Activated naive CD8-positive, alpha-beta T cell treated with anti-CD3 and anti-CD28 coated beads, Interleukin-2, amount 10 ng/mL, durations not matched to agents 7 days and 5 days (primary cell): ENCODE measurements around the gene GNG10. TPM values are rescaled to one million over a fixed set of nuclear protein-coding genes. Genes with fewer than 3 reads are reported as not detected.
A peak's percentile ranks its signal among the peaks of the same experiment; 100 is the strongest.

Source experiments
- ATAC-seq: fragments of 150-1000 bp; cut with Tn5 transposase; one replicate; pipeline ENCODE4 v1.10.0; 2021; ENCODE audit warnings: low read depth, moderate library complexity
- POLR2A ChIA-PET: fragments of 350-600 bp; sonication (Branson Sonifier 250); formaldehyde crosslinking; loops from one replicate; lab custom pipeline; 2021; ENCODE audit warnings: antibody characterized with exemption; lab: Charles Lee
- DNase-seq: peaks from one replicate; pipeline ENCODE4 v3.0.0; 2021
- H3K27ac Mint-ChIP-seq: one replicate; pipeline ENCODE4 v1.8.0; 2022; ENCODE audit warnings: mild to moderate bottlenecking, mixed read lengths
- H3K27me3 Mint-ChIP-seq: one replicate; pipeline ENCODE4 v1.8.0; 2022; ENCODE audit warnings: mild to moderate bottlenecking, moderate library complexity, mixed read lengths
- H3K36me3 Mint-ChIP-seq: one replicate; pipeline ENCODE4 v1.8.0; 2021; ENCODE audit warnings: mild to moderate bottlenecking, mixed read lengths
- H3K4me1 Mint-ChIP-seq: one replicate; pipeline ENCODE4 v1.8.0; 2021; ENCODE audit warnings: mixed read lengths
- H3K4me3 Mint-ChIP-seq: one replicate; pipeline ENCODE4 v1.8.0; 2022; ENCODE audit warnings: mild to moderate bottlenecking, moderate library complexity, mixed read lengths
- H3K9me3 Mint-ChIP-seq: one replicate; pipeline ENCODE4 v1.8.0; 2021; ENCODE audit warnings: mixed read lengths
- total RNA-seq, 2 experiments: library from RNA; stranded (reverse); gene quantifications; one replicate each; pipeline ENCODE4 v1.2.3, GENCODE V29; 2021

Gene GNG10
- total RNA-seq, 2 experiments from 2014 or later = 17.8 to 18.5 TPM

DNA sequence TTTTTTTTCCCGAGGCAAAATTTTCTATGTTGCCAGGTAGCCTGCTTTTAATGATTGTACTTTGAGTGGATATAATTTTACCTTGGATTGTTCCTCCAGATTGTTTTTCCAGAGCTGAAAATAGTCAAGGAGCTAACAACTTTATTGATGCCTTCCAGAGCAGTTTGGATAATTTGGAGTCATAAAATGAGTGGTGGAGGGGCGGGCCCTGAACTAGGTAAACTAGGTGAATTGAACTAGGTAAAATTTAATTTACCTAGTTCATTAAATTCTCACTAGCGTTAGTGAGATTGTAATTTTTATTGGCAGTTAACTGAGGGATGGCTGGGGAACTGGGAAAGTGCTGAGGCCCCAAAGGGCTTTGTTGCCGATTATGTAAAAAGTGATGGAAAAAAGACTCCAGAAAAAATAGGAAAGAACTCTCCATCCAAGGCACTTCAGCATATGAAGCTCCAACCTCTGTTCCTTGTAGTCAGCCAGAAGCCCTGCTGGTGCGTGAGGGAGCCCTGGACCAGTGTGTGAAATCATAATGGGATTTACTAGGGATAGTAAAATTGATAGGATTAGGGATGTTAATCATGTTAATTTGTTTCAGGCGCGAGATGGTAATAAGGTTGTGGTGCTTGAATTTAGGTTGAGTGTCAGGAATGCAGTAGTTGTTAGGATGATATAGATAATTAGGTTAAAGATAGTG lies 28.6 kb upstream of the GNG10 start:
- Mint-ChIP-seq H3K4me1 (peaks cover 36% of the 10 kb centered on the region), H3K36me3 (no peaks in the 10 kb centered on the region), H3K9me3 (no peaks in the 10 kb centered on the region), H3K27me3 (no peaks in the 10 kb centered on the region), H3K27ac (peak overlapping the region; percentile 32), H3K4me3 (peak overlapping the region; percentile 96)
- ATAC-seq = no peak
- DNase-seq = no peak
- POLR2A ChIA-PET = interaction anchor here (0.7 kb wide), 2 partner anchors 441 to 1777 kb away, joined by 3 read pairs; no protein-coding TSS in a partner anchor

DNA sequence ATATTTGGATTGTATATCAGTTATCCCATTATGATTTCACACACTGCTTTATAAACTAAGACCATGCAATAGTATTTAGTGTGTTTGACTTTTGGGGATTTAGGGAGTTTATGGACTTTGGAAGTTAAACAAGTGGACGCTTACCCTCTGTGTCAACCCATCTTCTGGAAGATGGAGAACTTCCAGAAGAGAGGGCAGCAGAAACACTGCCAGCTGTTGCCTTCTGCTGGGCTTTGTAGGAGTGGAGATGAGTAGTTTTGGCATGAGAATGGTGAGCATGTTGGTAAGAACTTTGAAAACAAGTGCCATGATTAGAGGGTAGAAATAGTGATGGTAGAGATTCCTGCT lies 28.0 kb upstream of the GNG10 start:
- ATAC-seq = no peak
- H3K36me3 Mint-ChIP-seq = no peaks in the 10 kb centered on the region
- no peak overlapping the region for H3K27ac Mint-ChIP-seq
- POLR2A ChIA-PET = no interaction called here
- H3K27me3 Mint-ChIP-seq = no peaks in the 10 kb centered on the region
- H3K4me1 Mint-ChIP-seq = peaks cover 36% of the 10 kb centered on the region
- no peak for DNase-seq
- peak overlapping the region; percentile 96 for H3K4me3 Mint-ChIP-seq
- no peaks in the 10 kb centered on the region for H3K9me3 Mint-ChIP-seq

- Mint-ChIP-seq H3K9me3 (no peaks in the 10 kb centered on the region), H3K36me3 (no peaks in the 10 kb centered on the region), H3K27me3 (no peaks in the 10 kb centered on the region), H3K27ac (no peak overlapping the region), H3K4me1 (peaks cover 36% of the 10 kb centered on the region), H3K4me3 (no peak overlapping the region)
- ATAC-seq (no peak), DNase-seq (no peak)
- POLR2A ChIA-PET = no interaction called here
Measured at GRCh38 chr9:111634860-111635259, 26.5 kb upstream of the GNG10 start.

- DNase-seq (no peak), ATAC-seq (no peak)
- H3K9me3 Mint-ChIP-seq = no peaks in the 10 kb centered on the region
- no peak overlapping the region for H3K4me3 Mint-ChIP-seq
- POLR2A ChIA-PET = no interaction called here
- no peak overlapping the region for H3K27ac Mint-ChIP-seq
- peaks cover 25% of the 10 kb centered on the region for H3K4me1 Mint-ChIP-seq
- H3K27me3 Mint-ChIP-seq = no peaks in the 10 kb centered on the region
- no peaks in the 10 kb centered on the region for H3K36me3 Mint-ChIP-seq
Measured at GRCh38 chr9:111637421-111637950, 23.9 kb upstream of the GNG10 start.

DNA sequence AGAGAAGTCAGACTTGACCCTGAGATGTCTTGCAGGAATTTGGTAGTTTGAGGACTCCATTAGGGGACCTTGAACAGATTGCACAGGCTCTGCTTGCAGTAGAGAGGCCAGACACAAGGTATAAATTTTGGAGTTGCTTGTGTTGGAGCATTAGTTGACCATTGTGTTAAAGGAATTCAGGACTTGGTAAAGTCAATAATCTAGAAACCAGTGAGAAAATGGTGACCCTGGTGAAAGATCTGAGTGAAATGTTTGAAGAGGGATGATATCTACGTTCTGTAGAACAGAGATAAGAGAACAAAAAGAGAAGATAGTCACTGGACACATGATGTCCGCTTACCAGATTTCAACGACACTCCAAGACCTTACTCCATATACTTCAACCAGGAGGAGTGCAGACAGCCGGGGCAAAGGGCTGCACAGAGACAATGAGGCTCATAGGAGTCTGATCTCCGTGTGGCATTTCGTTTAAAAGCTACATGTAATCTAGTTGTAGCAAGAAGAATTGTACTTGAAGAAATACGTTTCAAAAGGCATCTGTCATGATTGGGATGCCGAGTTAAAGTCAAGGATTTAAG lies 17.1 kb upstream of the GNG10 start:
- POLR2A ChIA-PET = no interaction called here
- Mint-ChIP-seq H3K4me1 (peaks cover 2% of the 10 kb centered on the region), H3K4me3 (no peak overlapping the region), H3K9me3 (no peaks in the 10 kb centered on the region), H3K27me3 (no peaks in the 10 kb centered on the region), H3K27ac (no peak overlapping the region), H3K36me3 (peaks cover 13% of the 10 kb centered on the region)
- DNase-seq (no peak), ATAC-seq (no peak)

- Mint-ChIP-seq H3K4me1 (peaks cover 2% of the 10 kb centered on the region), H3K9me3 (no peaks in the 10 kb centered on the region), H3K4me3 (no peak overlapping the region), H3K36me3 (peaks cover 20% of the 10 kb centered on the region), H3K27me3 (no peaks in the 10 kb centered on the region), H3K27ac (no peak overlapping the region)
- no peak for DNase-seq
- no peak for ATAC-seq
- POLR2A ChIA-PET = no interaction called here
Measured at GRCh38 chr9:111645806-111646205, 15.6 kb upstream of the GNG10 start.

- DNase-seq (no peak), ATAC-seq (no peak)
- H3K27ac Mint-ChIP-seq = no peak overlapping the region
- peaks cover 2% of the 10 kb centered on the region for H3K4me1 Mint-ChIP-seq
- H3K4me3 Mint-ChIP-seq = no peak overlapping the region
- peaks cover 20% of the 10 kb centered on the region for H3K36me3 Mint-ChIP-seq
- POLR2A ChIA-PET = no interaction called here
- no peaks in the 10 kb centered on the region for H3K27me3 Mint-ChIP-seq
- H3K9me3 Mint-ChIP-seq = no peaks in the 10 kb centered on the region
Measured at GRCh38 chr9:111646417-111646816, 15.0 kb upstream of the GNG10 start.

DNA sequence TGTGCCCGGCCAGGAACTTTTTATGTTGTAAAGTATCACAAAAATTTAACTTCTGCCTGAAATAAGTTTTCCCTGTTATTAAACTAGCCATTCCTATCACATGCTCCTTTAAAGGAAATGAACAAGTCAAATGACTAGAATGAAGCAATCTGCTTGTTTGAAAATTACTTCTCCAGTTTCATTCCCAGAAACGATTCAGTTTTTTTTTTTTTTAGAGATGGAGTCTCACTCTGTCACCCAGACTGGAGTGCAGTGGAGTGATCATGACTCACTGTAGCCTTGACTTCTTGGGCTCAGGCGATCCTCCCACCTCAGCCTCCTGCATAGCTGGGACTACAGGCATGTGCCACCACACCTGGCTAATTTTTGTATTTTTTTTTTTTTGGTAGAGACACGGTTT lies 13.3 kb upstream of the GNG10 start:
- H3K4me3 Mint-ChIP-seq = no peak overlapping the region
- H3K27me3 Mint-ChIP-seq = no peaks in the 10 kb centered on the region
- peaks cover 20% of the 10 kb centered on the region for H3K36me3 Mint-ChIP-seq
- H3K9me3 Mint-ChIP-seq = no peaks in the 10 kb centered on the region
- POLR2A ChIA-PET = no interaction called here
- DNase-seq = no peak
- peaks cover 2% of the 10 kb centered on the region for H3K4me1 Mint-ChIP-seq
- ATAC-seq = no peak
- no peak overlapping the region for H3K27ac Mint-ChIP-seq

DNA sequence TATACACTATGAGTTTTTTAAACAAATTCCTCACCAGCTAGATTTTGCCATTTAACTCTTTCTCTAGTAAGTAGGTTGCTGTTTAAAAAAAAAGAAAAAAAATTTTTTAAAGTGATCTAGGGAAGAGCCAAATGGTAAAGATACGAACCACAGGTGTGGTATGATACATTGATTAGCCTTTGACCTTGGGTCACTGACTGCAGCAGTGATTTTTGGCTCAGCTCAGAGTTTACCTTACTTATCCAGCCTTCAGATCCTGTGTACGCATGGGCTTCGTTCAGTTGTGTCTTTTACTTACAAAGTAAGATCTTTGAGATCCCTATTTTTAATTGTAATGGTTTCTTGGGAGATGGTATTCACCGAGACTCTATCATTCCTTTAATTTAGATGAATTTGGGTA lies 12.4 kb upstream of the GNG10 start:
- H3K27ac Mint-ChIP-seq = no peak overlapping the region
- POLR2A ChIA-PET = no interaction called here
- no peaks in the 10 kb centered on the region for H3K9me3 Mint-ChIP-seq
- H3K36me3 Mint-ChIP-seq = peaks cover 23% of the 10 kb centered on the region
- DNase-seq (no peak), ATAC-seq (no peak)
- no peak overlapping the region for H3K4me3 Mint-ChIP-seq
- H3K27me3 Mint-ChIP-seq = no peaks in the 10 kb centered on the region
- H3K4me1 Mint-ChIP-seq = no peaks in the 10 kb centered on the region

GRCh38 chr9:111657051-111657450 lies 4.4 kb upstream of the GNG10 start:
- POLR2A ChIA-PET = no interaction called here
- Mint-ChIP-seq H3K9me3 (no peaks in the 10 kb centered on the region), H3K27me3 (no peaks in the 10 kb centered on the region), H3K4me1 (peaks cover 4% of the 10 kb centered on the region), H3K36me3 (peaks cover 16% of the 10 kb centered on the region), H3K4me3 (no peak overlapping the region), H3K27ac (no peak overlapping the region)
- ATAC-seq (no peak), DNase-seq (no peak)

DNA sequence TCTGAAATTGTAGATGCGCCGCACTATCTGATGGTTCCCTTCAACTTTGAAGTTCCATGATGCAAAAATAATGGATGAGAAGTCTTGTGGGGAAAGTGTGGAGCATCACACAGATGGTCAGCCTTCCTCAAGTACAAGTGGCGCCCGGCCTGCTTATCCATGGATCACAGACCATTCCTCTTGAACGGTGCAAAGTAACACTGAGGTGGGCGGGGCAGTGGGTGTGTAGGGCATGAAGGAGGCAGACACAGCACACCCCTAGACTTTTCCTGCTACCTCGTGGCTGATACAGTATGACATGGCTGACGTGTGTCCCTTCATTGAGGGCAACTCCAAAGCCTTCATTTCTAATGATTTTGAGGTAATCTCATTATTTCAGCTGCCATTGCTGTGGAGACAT lies 2.5 kb upstream of the GNG10 start:
- Mint-ChIP-seq H3K27ac (no peak overlapping the region), H3K36me3 (peaks cover 16% of the 10 kb centered on the region), H3K4me3 (no peak overlapping the region), H3K4me1 (peaks cover 19% of the 10 kb centered on the region), H3K9me3 (no peaks in the 10 kb centered on the region), H3K27me3 (no peaks in the 10 kb centered on the region)
- DNase-seq = no peak
- POLR2A ChIA-PET = no interaction called here
- no peak for ATAC-seq

GRCh38 chr9:111659691-111660090 lies 1.7 kb upstream of the GNG10 start:
- DNase-seq (no peak), ATAC-seq (no peak)
- H3K36me3 Mint-ChIP-seq = peaks cover 16% of the 10 kb centered on the region
- H3K9me3 Mint-ChIP-seq = no peaks in the 10 kb centered on the region
- H3K4me1 Mint-ChIP-seq = peaks cover 20% of the 10 kb centered on the region
- no peak overlapping the region for H3K4me3 Mint-ChIP-seq
- no peak overlapping the region for H3K27ac Mint-ChIP-seq
- H3K27me3 Mint-ChIP-seq = no peaks in the 10 kb centered on the region
- POLR2A ChIA-PET = no interaction called here

DNA sequence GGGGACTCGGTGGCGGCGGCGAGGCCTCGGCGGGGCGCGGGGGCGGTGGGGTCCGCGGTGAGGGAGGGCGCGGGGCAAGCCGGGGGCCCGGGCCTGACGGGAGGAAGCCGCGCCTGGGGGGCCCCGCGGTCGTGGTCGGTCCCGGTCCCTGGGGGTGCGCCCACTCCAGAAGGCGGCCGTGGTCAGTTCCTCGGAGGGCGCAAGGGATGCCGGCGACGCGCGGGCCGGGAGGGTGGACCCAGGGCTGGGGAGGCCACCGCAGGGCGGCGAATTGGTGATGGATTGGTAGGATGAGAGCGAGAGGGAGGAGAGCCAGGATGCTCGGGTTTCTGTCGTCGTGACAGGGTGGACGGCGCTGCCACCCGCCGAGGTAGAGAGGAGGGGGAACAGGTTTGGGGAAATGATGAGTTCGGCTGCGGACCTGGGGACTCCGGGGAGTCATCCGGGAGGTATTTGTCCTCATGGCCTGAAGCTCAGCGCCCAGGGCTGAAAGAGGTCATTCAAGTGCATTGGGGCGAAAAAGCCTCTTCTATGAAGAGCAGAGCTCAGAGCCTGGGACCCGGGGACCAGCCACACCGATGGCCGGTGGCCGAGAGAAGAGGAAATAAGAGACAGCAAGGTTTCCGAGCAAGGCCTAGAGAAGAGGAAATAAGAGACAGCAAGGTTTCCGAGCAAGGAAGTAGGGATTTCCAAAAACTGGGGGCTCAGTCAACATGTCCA lies 557 bp downstream of the GNG10 start:
- Mint-ChIP-seq H3K36me3 (peaks cover 17% of the 10 kb centered on the region), H3K27me3 (no peaks in the 10 kb centered on the region), H3K4me1 (peaks cover 23% of the 10 kb centered on the region), H3K27ac (peak overlapping the region; percentile 93), H3K4me3 (peak overlapping the region; percentile 96), H3K9me3 (no peaks in the 10 kb centered on the region)
- DNase-seq = peak; percentile 64
- peak; percentile 45 for ATAC-seq
- POLR2A ChIA-PET = interaction anchor here (0.6 to 1.1 kb wide), 5 partner anchors 8 to 65 kb away, joined by 3 to 20 read pairs (median 5); partner anchors contain the start of gene DNAJC25
